HEK293T (cell line): ENCODE measurements around the gene ING5.
"Not testable (repeated sequence)": the region's sequence is repeated elsewhere in the genome, so short reads cannot be mapped to it uniquely, and the experiment has no call there.

Source experiments
- CTCF ChIA-PET: fragments of 350-600 bp; formaldehyde crosslinking; extraction: SDS; loops from one replicate; lab custom pipeline; 2021; ENCODE audit warnings: antibody characterized with exemption, inconsistent platforms; lab: Yijun Ruan, JAX
- POLR2A ChIA-PET: fragments of 350-600 bp; formaldehyde crosslinking; extraction: SDS; loops from one replicate; lab custom pipeline; 2020; ENCODE audit warnings: antibody characterized with exemption, inconsistent platforms; lab: Yijun Ruan, JAX
- DNase-seq: peaks from one replicate; pipeline ENCODE4 v3.0.0; 2012; ENCODE audit warnings: mixed read lengths; ENCODE audit errors: extremely low spot score
- ARNT ChIP-seq: fragments of 450-650 bp; IDR thresholded peaks from 2 replicates; pipeline ENCODE4 v1.6.1; 2017; ENCODE audit warnings: mild to moderate bottlenecking
- BHLHE40 ChIP-seq: fragments of 450-650 bp; IDR thresholded peaks from 2 replicates; pipeline ENCODE4 v1.6.1; 2016; ENCODE audit warnings: mild to moderate bottlenecking, moderate library complexity, borderline replicate concordance
- CTBP1 ChIP-seq: fragments of 450-650 bp; IDR thresholded peaks from 2 replicates; pipeline ENCODE4 v1.6.1; 2016; ENCODE audit warnings: borderline replicate concordance
- ELF4 ChIP-seq: fragments of 450-650 bp; IDR thresholded peaks from 2 replicates; pipeline ENCODE4 v1.6.1; 2017; ENCODE audit warnings: antibody characterized with exemption
- FOXA1 ChIP-seq: fragments of 450-650 bp; IDR thresholded peaks from 2 replicates; pipeline ENCODE4 v1.6.1; 2016; ENCODE audit warnings: mild to moderate bottlenecking
- FOXK2 ChIP-seq: fragments of 450-650 bp; IDR thresholded peaks from 2 replicates; pipeline ENCODE4 v1.6.1; 2016; ENCODE audit warnings: mild to moderate bottlenecking
- FOXM1 ChIP-seq: fragments of 450-650 bp; IDR thresholded peaks from 2 replicates; pipeline ENCODE4 v1.6.1; 2017; ENCODE audit warnings: mild to moderate bottlenecking, borderline replicate concordance
- HDGF ChIP-seq: fragments of 450-650 bp; IDR thresholded peaks from 2 replicates; pipeline ENCODE4 v1.6.1; 2017; ENCODE audit warnings: antibody characterized with exemption, borderline replicate concordance
- L3MBTL2 ChIP-seq: fragments of 450-650 bp; conservative IDR thresholded peaks from 2 replicates; pipeline ENCODE4 v1.6.1; 2016; ENCODE audit warnings: mild to moderate bottlenecking
- LEF1 ChIP-seq: fragments of 450-650 bp; IDR thresholded peaks from 2 replicates; pipeline ENCODE4 v1.6.1; 2017; ENCODE audit warnings: mild to moderate bottlenecking, borderline replicate concordance
- NFRKB ChIP-seq: fragments of 450-650 bp; IDR thresholded peaks from 2 replicates; pipeline ENCODE4 v1.6.1; 2016; ENCODE audit warnings: mild to moderate bottlenecking, moderate library complexity
- PKNOX1 ChIP-seq: fragments of 450-650 bp; IDR thresholded peaks from 2 replicates; pipeline ENCODE4 v1.6.1; 2016
- SP1 ChIP-seq: fragments of 450-650 bp; IDR thresholded peaks from 2 replicates; pipeline ENCODE4 v1.6.1; 2017
- SUZ12 ChIP-seq: fragments of 450-650 bp; IDR thresholded peaks from 2 replicates; pipeline ENCODE4 v1.6.1; 2016; ENCODE audit warnings: mild to moderate bottlenecking
- TARDBP ChIP-seq: fragments of 450-650 bp; IDR thresholded peaks from 2 replicates; pipeline ENCODE4 v1.6.1; 2016
- ZNF384 ChIP-seq: fragments of 450-650 bp; IDR thresholded peaks from 2 replicates; pipeline ENCODE4 v1.6.1; 2016

ING5 gene

DNA sequence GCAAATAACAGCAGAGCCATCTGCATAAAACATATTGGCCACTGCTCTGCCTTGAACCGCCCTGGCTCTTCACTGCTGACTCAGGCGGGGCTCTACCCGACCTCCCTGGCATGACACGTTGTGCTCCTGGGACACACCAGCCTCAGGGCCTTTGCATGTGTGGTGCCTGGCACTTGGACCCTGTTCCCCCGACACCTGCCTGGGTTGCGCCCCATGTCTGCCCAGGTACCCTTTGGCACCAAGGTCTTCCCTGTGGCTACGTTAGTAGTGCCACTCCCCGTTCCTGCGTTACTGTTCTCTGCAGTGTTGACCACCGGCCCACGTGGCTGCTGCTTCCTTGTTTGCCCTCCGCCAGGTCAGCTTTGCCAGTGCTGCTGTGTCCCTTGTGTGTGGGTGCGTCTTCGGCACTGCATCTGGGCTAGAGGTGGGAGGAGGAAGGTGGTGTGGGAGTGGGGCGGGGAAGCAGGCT, 44.0 kb upstream of the ING5 start:
- ChIA-PET POLR2A (interaction anchor here (1.4 to 1.8 kb wide), 2 partner anchors 29 to 343 kb away, joined by 3 to 5 read pairs; partner anchors contain the start of gene DTYMK), CTCF (no interaction called here)
- no peak for TF ChIP-seq ELF4
- TF ChIP-seq ZNF384 = no peak
- TF ChIP-seq FOXA1 = no peak
- no peak for TF ChIP-seq TARDBP
- no peak for TF ChIP-seq PKNOX1

DNA sequence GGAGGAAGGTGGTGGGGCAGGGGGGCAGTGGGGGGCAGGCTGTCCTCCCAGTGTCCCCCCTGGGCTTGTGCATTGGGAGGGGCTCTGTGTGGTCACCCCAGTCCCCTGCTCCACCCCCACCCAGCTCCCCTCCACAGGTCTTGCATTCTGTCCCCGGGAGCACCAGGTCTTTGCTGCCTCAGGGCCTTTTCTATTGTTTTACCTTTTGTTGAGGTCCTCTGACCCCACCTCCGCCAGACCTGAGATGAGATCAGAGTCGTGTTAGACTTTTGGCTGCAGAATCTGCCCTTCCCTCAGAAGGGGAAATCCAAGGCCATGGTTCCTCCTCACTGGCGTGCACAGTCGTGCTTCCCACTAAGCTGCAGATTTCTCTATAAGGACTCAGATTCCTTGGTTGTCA, 43.5 kb upstream of the ING5 start:
- ChIA-PET CTCF (interaction anchor here (0.6 kb wide), 1 partner anchor 39 kb away, joined by 5 read pairs; no protein-coding TSS in a partner anchor), POLR2A (interaction anchor here (1.4 to 1.8 kb wide), 2 partner anchors 28 to 343 kb away, joined by 3 to 5 read pairs; partner anchors contain the start of gene DTYMK)
- DNase-seq = no peak
- TF ChIP-seq PKNOX1 (no peak), FOXA1 (no peak), FOXM1 (no peak), CTBP1 (no peak), ARNT (no peak), SUZ12 (no peak), HDGF (no peak), SP1 (no peak), FOXK2 (no peak), ELF4 (no peak), TARDBP (no peak), NFRKB (no peak), LEF1 (no peak), BHLHE40 (no peak), ZNF384 (no peak), L3MBTL2 (no peak)

More for the DNA sequence above, 44.0 kb upstream of the ING5 start:
- no peak for DNase-seq

DNA sequence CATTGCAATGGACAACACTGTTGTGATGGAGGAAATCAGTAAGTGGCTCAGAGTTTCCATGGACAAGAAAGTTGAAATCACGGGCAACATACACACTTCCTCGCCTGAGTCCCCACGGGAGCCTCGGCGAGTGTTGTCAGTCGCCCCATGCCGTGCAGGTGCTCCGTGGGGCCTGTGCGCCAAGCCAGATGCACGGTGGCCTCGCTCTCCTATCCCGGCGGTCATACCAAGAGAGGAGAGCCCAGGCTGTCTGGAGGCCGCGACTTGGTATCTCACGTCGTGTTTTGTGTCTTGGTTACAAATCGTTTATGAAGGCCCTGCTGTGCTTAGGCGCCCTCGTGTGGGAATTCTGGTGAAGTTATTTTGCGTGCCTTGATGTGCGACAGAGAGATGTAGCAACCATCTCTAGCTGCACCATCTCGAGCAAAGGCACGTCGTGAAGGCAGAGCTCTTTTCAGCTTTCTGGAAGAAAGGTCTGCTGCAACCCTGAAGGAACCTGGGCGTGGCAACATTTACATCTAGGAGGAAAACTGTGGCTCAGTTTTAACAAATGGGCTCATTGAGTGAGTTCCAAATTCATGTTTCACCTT, 42.6 kb upstream of the ING5 start:
- CTCF ChIA-PET = interaction anchor here (0.6 to 1.1 kb wide), 6 partner anchors 25 to 1023 kb away, joined by 3 to 4 read pairs (median 3); partner anchors contain the start of gene DTYMK
- peak; percentile 47 for DNase-seq
- POLR2A ChIA-PET = interaction anchor here (1.4 to 1.8 kb wide), 2 partner anchors 27 to 344 kb away, joined by 3 to 5 read pairs; partner anchors contain the start of gene DTYMK

DNA sequence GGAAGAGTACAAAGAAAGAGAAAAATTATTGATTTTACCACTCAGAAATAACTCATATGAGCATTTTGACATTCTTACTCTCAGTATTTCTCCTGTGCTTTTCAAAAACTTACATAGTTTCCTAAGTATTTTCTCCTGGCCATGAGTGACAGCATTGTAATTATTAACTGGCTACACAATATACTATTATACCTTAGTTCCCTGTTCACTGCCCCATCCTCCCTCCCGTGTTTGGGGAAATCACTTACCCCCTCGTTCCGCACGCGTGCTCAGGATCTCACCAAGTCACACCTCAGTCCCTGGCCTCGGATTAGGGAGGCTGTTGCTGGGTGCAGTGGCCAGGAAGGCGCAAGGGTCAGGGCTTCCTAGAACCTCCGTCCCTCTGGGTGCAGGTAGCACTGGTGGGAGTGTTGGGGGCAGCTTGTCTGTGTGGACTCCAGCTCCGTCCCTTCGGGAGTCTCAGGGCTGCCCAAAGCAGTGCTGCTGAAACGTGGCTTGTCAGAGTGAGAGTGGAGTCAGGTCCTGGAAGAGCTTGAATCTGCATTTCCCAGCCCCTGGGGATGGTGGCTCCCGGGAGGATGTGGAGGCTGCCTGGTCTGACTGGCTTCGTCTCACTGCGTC, 41.1 kb upstream of the ING5 start:
- TF ChIP-seq L3MBTL2 = no peak
- no peak for TF ChIP-seq NFRKB
- no peak for TF ChIP-seq FOXK2
- TF ChIP-seq ZNF384 = no peak
- TF ChIP-seq FOXA1 = no peak
- ChIA-PET CTCF (no interaction called here), POLR2A (no interaction called here)
- DNase-seq = no peak

More for the DNA sequence above, 42.6 kb upstream of the ING5 start:
- TF ChIP-seq FOXK2 (no peak), ELF4 (no peak), TARDBP (no peak), BHLHE40 (no peak), FOXM1 (no peak), ZNF384 (no peak), LEF1 (no peak), SP1 (no peak), HDGF (no peak), FOXA1 (no peak), NFRKB (no peak), L3MBTL2 (no peak), CTBP1 (no peak), SUZ12 (no peak), PKNOX1 (no peak), ARNT (no peak)

- POLR2A ChIA-PET = interaction anchor here (1.2 kb wide), 1 partner anchor 24 kb away, joined by 4 read pairs; the partner anchor contains the start of gene DTYMK
- DNase-seq, CTCF ChIA-PET: not testable (repeated sequence)
These were observed 39.1 kb upstream of the ING5 start for GRCh38 chr2:241662731-241663130.

- CTCF ChIA-PET = no interaction called here
- POLR2A ChIA-PET = no interaction called here
- TF ChIP-seq SUZ12 (no peak), PKNOX1 (peak; percentile 82), L3MBTL2 (no peak), ELF4 (no peak)
- DNase-seq = no peak
These were observed 36.0 kb upstream of the ING5 start for GRCh38 chr2:241665731-241666440.
